Measurements from ENCODE around the gene CSRP1. TPM values are rescaled to one million over a fixed set of nuclear protein-coding genes. Genes with fewer than 3 reads are reported as not detected.

The CSRP1 gene
- total and polyA plus RNA-seq, 4 donors, result 143 to 278 (median 227) TPM

- no peak for TF ChIP-seq CTCF (IDR thresholded peaks at IDR 0.05; ENCODE audit: control extremely low read depth, extremely low read depth)
- no peak overlapping the region for H3K9ac ChIP-seq (ENCODE audit: insufficient read depth in 1 of 2, low read length in 2 of 2)
- WGBS, 2 donors, result 89 to 90% methylated on average over 16 of the region's 16 CpGs
- peaks cover 23 to 79% (median 48%) of the 10 kb centered on the region in 5 donors for H3K4me1 ChIP-seq (ENCODE audit: control insufficient read depth in 5 of 5, insufficient read depth in 5 of 5, low read length in 5 of 5)
- peaks cover 0 to 28% (median 16%) of the 10 kb centered on the region in 4 donors for H3K36me3 ChIP-seq (ENCODE audit: control insufficient read depth in 4 of 4, insufficient read depth in 4 of 4, low read length in 4 of 4)
- ATAC-seq (ENCODE audit: insufficient read depth, low FRiP score), result no peak
- H3K9me3 ChIP-seq (ENCODE audit: control insufficient read depth in 4 of 4, insufficient read depth in 3 of 4, low read length in 3 of 4), result peaks cover 0 to 1% (median 0%) of the 10 kb centered on the region in 4 donors
- H3K27me3 ChIP-seq (ENCODE audit: control insufficient read depth in 3 of 3, insufficient read depth in 3 of 3, low read length in 2 of 3), result no peaks in the 10 kb centered on the region
- H3K27ac ChIP-seq (ENCODE audit: low read depth in 1 of 2, low read length in 1 of 2), result peak overlapping the region in 1 of 2 donors; percentile 62
- DNase-seq, result no peak
- no peak overlapping the region for H3K4me3 ChIP-seq
These were observed 8.9 kb downstream of the CSRP1 start for GRCh38 chr1:201497935-201498509.

- Histone ChIP-seq H3K9me3 (ENCODE audit: control insufficient read depth in 4 of 4, insufficient read depth in 3 of 4, low read length in 3 of 4) (peaks cover 0 to 1% (median 0%) of the 10 kb centered on the region in 4 donors), H3K27ac (ENCODE audit: low read depth in 1 of 2, low read length in 1 of 2) (peak overlapping the region in 1 of 2 donors; percentile 89), H3K9ac (ENCODE audit: insufficient read depth in 1 of 2, low read length in 2 of 2) (peak overlapping the region in 1 of 2 donors; percentile 40), H3K36me3 (ENCODE audit: control insufficient read depth in 4 of 4, insufficient read depth in 4 of 4, low read length in 4 of 4) (peaks cover 0 to 31% (median 20%) of the 10 kb centered on the region in 4 donors), H3K27me3 (ENCODE audit: control insufficient read depth in 3 of 3, insufficient read depth in 3 of 3, low read length in 2 of 3) (no peaks in the 10 kb centered on the region), H3K4me3 (no peak overlapping the region), H3K4me1 (ENCODE audit: control insufficient read depth in 5 of 5, insufficient read depth in 5 of 5, low read length in 5 of 5) (peaks cover 23 to 83% (median 52%) of the 10 kb centered on the region in 5 donors)
- 56 to 71% methylated on average over 8 of the region's 8 CpGs for WGBS, 2 donors
- DNase-seq, result no peak
- no peak for TF ChIP-seq CTCF (IDR thresholded peaks at IDR 0.05; ENCODE audit: control extremely low read depth, extremely low read depth)
- ATAC-seq (ENCODE audit: insufficient read depth, low FRiP score), result no peak
These were observed 10.6 kb downstream of the CSRP1 start for GRCh38 chr1:201496296-201496690.

GRCh38 chr1:201495551-201496295, 11.2 kb downstream of the CSRP1 start:
- TF ChIP-seq CTCF (IDR thresholded peaks at IDR 0.05; ENCODE audit: control extremely low read depth, extremely low read depth), result no peak
- H3K27me3 ChIP-seq (ENCODE audit: control insufficient read depth in 3 of 3, insufficient read depth in 3 of 3, low read length in 2 of 3), result no peaks in the 10 kb centered on the region
- H3K9me3 ChIP-seq (ENCODE audit: control insufficient read depth in 4 of 4, insufficient read depth in 3 of 4, low read length in 3 of 4), result peaks cover 0 to 1% (median 0%) of the 10 kb centered on the region in 4 donors
- 34 to 67% methylated on average over 11 of the region's 11 CpGs for WGBS, 2 donors
- H3K36me3 ChIP-seq (ENCODE audit: control insufficient read depth in 4 of 4, insufficient read depth in 4 of 4, low read length in 4 of 4), result peaks cover 0 to 31% (median 22%) of the 10 kb centered on the region in 4 donors
- peak overlapping the region in 1 of 2 donors; percentile 61 for H3K9ac ChIP-seq (ENCODE audit: insufficient read depth in 1 of 2, low read length in 2 of 2)
- H3K27ac ChIP-seq (ENCODE audit: low read depth in 1 of 2, low read length in 1 of 2), result peak overlapping the region; percentile 65 to 89
- DNase-seq (peak; percentile 96 to 99 (median 99)), ATAC-seq (ENCODE audit: insufficient read depth, low FRiP score) (peak; percentile 36)
- H3K4me3 ChIP-seq, result no peak overlapping the region
- H3K4me1 ChIP-seq (ENCODE audit: control insufficient read depth in 5 of 5, insufficient read depth in 5 of 5, low read length in 5 of 5), result peaks cover 25 to 82% (median 48%) of the 10 kb centered on the region in 5 donors

All from lung (tissue), 12 donors.